Measurements from ENCODE around the gene THUMPD2.

DNA sequence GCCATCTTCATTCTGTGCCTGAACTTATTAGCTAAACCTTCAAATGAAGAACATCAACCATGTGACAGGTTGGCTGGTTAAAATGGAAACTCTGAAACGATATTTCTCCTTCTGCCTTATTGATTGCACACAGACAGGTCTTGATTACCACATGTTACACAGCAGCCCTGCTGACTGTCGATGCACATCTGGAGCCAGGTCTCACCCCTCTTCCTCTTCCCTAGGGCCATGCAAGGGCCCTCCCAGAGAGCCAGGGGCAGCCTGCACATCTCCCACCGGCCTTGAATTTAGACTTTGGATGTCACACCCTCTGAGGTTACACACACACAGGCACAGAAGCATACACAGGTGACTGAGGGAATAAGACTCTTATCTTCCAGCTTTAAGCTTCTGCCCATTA lies 68.3 kb downstream of the THUMPD2 start:
- no peak for TF ChIP-seq CTCF (optimal IDR thresholded peaks at IDR 0.05 in 1 of 3, IDR thresholded peaks at IDR 0.05 in 1 of 3, conservative IDR thresholded peaks at IDR 0.05 in 1 of 3; ENCODE audit: extremely low read depth in 1 of 3, insufficient read depth in 2 of 3, low read length in 3 of 3)
- TF ChIP-seq EZH2 (IDR thresholded peaks at IDR 0.05; ENCODE audit: low read length), result no peak

Data from keratinocyte (primary cell).